ENCODE measurements around the gene TMEM51. TPM values are rescaled to one million over a fixed set of nuclear protein-coding genes. Genes with fewer than 3 reads are reported as not detected.

The TMEM51 gene
- total RNA-seq, 1 donor from 2014 or later, result not detected

DNA sequence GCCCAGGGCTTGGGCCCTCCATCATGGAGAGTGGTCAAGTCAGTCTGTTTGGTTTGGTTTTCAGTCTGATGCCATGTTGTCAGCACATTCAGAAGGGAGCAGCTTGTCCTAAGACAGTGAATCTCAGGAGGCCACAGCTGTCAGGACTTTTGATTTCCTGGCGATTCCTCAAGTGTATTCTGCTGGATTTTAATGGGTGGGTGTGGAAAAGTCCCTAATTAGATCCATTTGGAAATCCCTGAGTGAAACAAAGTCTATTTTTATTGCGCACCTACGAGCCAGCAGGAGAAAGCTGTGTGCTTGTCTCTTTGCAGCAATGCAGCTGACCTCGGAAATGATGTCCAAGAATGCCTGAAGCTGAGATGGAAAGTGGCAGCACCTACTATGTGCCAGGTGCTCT, 71.9 kb downstream of the TMEM51 start:
- intact Hi-C loops (cut with DNase I), result no loop called here
- Histone ChIP-seq H3K4me1 (no peaks in the 10 kb centered on the region), H3K36me3 (no peaks in the 10 kb centered on the region), H3K9me3 (no peaks in the 10 kb centered on the region), H3K27ac (no peak overlapping the region), H3K4me3 (no peak overlapping the region), H3K27me3 (no peaks in the 10 kb centered on the region)
- TF ChIP-seq, protein P1, sequence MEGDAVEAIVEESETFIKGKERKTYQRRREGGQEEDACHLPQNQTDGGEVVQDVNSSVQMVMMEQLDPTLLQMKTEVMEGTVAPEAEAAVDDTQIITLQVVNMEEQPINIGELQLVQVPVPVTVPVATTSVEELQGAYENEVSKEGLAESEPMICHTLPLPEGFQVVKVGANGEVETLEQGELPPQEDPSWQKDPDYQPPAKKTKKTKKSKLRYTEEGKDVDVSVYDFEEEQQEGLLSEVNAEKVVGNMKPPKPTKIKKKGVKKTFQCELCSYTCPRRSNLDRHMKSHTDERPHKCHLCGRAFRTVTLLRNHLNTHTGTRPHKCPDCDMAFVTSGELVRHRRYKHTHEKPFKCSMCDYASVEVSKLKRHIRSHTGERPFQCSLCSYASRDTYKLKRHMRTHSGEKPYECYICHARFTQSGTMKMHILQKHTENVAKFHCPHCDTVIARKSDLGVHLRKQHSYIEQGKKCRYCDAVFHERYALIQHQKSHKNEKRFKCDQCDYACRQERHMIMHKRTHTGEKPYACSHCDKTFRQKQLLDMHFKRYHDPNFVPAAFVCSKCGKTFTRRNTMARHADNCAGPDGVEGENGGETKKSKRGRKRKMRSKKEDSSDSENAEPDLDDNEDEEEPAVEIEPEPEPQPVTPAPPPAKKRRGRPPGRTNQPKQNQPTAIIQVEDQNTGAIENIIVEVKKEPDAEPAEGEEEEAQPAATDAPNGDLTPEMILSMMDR (IDR thresholded peaks at IDR 0.05), result no peak
- DNase-seq (ENCODE audit: low spot score in 2 of 2), result no peak

DNA sequence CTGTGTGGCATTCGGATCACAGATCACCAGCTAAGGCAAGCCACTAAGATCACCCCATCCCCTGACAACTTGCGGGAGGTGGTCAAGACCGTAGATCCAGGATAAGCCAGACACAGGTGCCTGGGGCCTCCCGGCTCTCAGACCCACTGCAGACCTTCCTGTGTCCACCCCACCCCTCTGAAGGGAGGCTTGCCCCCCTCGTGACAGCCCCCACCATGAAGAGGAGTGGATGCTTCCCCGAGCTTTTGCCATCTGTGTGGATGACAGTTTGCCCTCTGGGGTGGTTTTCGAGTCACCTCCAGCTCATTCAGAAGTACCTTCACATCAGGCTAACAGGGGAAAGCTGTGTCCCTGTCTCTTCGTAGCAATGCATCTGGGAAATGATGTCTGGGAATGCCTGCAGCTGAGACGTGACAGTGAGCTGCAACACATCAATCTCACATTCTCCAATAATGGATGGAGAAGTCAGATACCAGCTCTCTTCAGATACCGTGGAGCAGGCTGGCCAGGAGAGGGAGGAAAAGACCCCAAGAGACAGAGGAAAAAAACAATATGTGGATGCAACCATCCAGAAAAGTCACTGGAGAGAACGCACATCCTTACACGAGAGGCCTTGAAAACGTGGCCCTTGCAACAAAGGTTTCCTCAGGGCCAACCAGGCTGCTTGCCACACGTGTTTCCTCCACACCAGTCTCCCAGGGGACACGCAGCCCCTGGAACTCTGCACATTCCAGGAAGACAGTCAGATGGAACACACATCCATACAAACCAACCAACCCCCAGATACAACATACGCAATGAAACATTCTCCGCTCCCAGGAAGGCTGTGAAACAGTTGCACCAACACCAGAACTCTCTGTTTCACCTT, 73.1 kb downstream of the TMEM51 start:
- H3K27me3 ChIP-seq, result no peaks in the 10 kb centered on the region
- no peaks in the 10 kb centered on the region for H3K4me1 ChIP-seq
- H3K27ac ChIP-seq, result no peak overlapping the region
- intact Hi-C loops (cut with DNase I), result no loop called here
- H3K4me3 ChIP-seq, result no peak overlapping the region
- no peaks in the 10 kb centered on the region for H3K9me3 ChIP-seq
- TF ChIP-seq, protein P1 (IDR thresholded peaks at IDR 0.05), result no peak
- H3K36me3 ChIP-seq, result no peaks in the 10 kb centered on the region
- DNase-seq (ENCODE audit: low spot score in 2 of 2), result no peak

DNA sequence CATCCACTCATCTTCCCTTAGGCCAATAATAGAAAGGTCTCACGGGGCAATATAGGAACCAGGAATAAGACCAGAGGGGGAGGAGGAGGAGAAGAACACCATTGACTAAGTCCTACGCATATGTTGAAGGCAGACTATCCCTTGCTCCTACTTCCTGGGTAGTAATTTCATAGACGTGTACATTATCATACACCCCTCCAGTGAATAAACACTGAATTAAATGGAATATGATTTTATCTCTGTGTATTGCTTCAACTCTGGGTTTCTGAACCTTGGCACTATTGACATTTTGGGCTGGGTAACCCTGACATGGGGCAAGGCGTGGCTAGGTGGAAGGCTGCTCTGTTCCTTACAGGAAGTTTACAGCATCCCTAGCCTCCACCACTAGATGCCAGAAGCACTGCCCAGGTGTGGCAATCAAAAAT, 76.2 kb downstream of the TMEM51 start:
- Histone ChIP-seq H3K36me3 (no peaks in the 10 kb centered on the region), H3K4me3 (no peak overlapping the region), H3K9me3 (no peaks in the 10 kb centered on the region), H3K4me1 (no peaks in the 10 kb centered on the region), H3K27ac (no peak overlapping the region), H3K27me3 (no peaks in the 10 kb centered on the region)
- intact Hi-C loops (cut with DNase I), result no loop called here
- TF ChIP-seq, protein P1 (IDR thresholded peaks at IDR 0.05), result no peak
- no peak for DNase-seq (ENCODE audit: low spot score in 2 of 2)

DNA sequence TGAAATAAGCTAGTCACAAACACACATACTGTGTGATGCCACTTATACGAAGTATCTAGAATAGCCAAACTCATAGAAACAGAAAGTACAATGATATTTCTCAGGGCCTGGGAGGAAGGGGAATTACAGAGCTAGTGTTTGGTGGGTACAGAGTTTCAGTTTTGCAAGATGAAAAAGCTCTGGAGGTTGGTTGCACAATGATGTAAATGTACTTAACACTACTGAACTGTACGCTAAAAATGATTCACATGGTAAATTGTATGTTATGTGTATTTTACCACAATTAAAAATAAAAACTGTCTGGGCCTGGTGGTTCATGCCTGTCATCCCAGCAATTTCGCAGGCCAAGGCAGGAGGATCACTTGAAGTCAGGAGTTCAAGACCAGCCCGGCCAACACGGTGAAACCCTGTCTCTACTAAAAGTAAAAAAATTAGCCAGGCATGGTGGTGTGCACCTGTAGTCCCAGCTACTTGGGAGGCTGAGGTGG, 78.2 kb downstream of the TMEM51 start:
- H3K36me3 ChIP-seq, result no peaks in the 10 kb centered on the region
- H3K27me3 ChIP-seq, result no peaks in the 10 kb centered on the region
- H3K4me1 ChIP-seq, result no peaks in the 10 kb centered on the region
- H3K9me3 ChIP-seq, result no peaks in the 10 kb centered on the region
- intact Hi-C loops (cut with DNase I), result no loop called here
- no peak for DNase-seq (ENCODE audit: low spot score in 2 of 2)
- no peak overlapping the region for H3K4me3 ChIP-seq
- TF ChIP-seq, protein P1 (IDR thresholded peaks at IDR 0.05), result no peak
- H3K27ac ChIP-seq, result no peak overlapping the region

DNA sequence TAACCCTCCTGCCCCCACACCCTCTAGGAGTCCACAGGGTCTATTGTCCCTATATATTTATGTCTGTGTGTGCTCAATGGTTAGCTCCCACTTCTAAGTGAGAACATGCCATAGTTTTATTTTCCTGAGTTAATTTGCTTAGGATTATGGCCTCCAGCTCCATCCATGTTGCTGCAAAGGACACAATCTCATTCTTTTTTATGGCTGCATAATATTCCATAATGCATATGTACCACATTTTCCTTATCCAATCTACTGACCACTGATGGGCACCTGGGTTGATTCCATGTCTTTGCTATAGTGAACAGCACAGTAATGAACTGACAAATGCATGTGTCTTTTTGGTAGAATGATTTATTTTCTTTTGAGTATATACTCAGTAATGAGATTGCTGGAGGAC, 80.1 kb downstream of the TMEM51 start:
- TF ChIP-seq, protein P1 (IDR thresholded peaks at IDR 0.05), result no peak
- H3K36me3 ChIP-seq, result no peaks in the 10 kb centered on the region
- H3K4me1 ChIP-seq, result no peaks in the 10 kb centered on the region
- H3K9me3 ChIP-seq, result no peaks in the 10 kb centered on the region
- DNase-seq (ENCODE audit: low spot score in 2 of 2), result no peak
- H3K4me3 ChIP-seq, result no peak overlapping the region
- H3K27ac ChIP-seq, result no peak overlapping the region
- H3K27me3 ChIP-seq, result no peaks in the 10 kb centered on the region
- intact Hi-C loops (cut with DNase I), result no loop called here
